ENCODE results near the gene PDE11A.
"Not testable (repeated sequence)": the region's sequence is repeated elsewhere in the genome, so short reads cannot be mapped to it uniquely, and the experiment has no call there.

PDE11A gene

DNA sequence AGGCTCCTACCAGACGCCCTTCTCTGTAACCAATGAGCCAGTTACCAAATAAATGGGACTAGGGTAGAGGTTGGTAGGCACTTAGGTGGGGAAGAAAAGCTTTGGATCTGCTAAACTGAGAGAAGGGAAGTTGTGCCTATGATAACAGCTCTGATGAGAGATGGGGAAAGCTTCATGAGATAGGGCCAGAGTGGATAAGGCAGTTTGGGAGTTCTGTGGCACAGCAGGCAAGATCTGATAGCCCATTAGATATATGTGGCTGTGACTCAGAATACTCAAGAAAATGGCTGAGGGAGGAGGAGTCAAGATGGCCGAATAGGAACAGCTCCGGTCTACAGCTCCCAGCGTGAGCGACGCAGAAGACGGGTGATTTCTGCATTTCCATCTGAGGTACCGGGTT, 99.8 kb downstream of the PDE11A start:
- 100% methylated on average over 1 of the region's 8 CpGs; no CpG with 5 or more reads in 1 of the 2 experiments for WGBS, 2 experiments (ENCODE audit: insufficient coverage in 2 of 2)

DNA sequence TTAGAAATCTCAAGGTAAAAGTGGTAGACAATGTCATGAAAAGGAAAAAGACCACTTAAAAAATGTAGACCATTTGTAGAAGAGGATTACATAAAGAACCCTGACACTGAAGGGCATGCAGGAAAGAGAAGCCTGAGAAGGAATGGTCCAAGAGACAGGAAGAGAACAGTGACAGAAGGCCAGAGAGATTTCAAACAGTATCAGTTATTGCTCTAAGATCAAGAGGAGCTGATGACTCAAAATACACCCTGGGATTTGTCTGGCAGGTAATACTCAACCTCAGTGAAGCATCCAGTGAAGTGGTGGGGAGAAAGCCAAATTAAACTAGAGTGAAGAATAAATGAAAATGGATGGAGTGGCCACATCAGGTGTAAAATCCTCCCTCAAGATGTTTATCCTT, 100.5 kb downstream of the PDE11A start:
- H3K4me3 ChIP-seq (ENCODE audit: extremely low read depth, insufficient read depth, low read length, poor library complexity, severe bottlenecking) = no peak overlapping the region
- H3K4me1 ChIP-seq (ENCODE audit: control insufficient read depth, insufficient read depth, low read length, poor library complexity, severe bottlenecking) = no peaks in the 10 kb centered on the region
- no peak overlapping the region for H3K27ac ChIP-seq (ENCODE audit: low read depth, low read length, severe bottlenecking)
- no peaks in the 10 kb centered on the region for H3K9me3 ChIP-seq (ENCODE audit: control insufficient read depth, low read length)
- H3K36me3 ChIP-seq (ENCODE audit: control insufficient read depth, insufficient read depth, low read length) = no peaks in the 10 kb centered on the region

More for the DNA sequence above, 99.8 kb downstream of the PDE11A start:
- Histone ChIP-seq H3K36me3 (ENCODE audit: control insufficient read depth, insufficient read depth, low read length) (no peaks in the 10 kb centered on the region), H3K27ac (ENCODE audit: low read depth, low read length, severe bottlenecking) (no peak overlapping the region), H3K4me3 (ENCODE audit: extremely low read depth, insufficient read depth, low read length, poor library complexity, severe bottlenecking) (no peak overlapping the region), H3K4me1 (ENCODE audit: control insufficient read depth, insufficient read depth, low read length, poor library complexity, severe bottlenecking) (no peaks in the 10 kb centered on the region), H3K9me3 (ENCODE audit: control insufficient read depth, low read length) (no peaks in the 10 kb centered on the region)

DNA sequence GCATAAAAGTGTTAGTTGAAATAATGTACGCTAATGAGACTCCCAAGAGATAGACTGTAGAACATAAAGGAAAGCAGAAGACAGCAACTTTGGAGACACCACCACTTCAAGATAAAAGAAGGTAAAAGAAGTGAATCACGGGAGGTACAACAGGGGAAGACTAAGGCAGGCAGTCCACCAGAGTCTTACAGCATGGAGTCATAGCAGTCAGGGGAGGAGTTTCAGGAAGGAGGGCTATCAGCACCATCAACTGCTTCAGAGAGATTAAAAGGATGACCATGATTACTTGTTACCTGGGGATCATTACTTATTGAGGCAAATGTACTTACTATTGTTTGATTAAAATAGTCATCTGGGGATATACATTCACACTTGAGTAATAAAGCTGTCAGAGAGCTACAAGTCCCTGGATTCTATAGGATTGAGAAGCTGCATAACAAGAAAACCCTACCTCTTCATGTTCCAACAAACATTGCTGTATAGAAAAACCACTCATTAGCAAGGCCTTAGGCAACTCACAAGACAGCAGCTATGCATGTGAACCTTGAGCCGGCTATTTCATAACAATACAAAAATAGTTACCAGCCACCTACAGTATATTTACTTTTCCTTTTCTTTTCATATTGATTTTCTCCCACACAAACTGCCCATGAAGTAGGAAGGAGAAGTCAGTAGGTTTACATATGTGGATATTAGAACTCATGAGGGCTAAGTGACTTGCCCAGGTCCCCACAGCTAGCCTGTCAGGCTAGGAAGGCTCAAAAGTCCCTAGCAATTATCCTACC, 101.7 kb downstream of the PDE11A start:
- no peaks in the 10 kb centered on the region for H3K9me3 ChIP-seq (ENCODE audit: control insufficient read depth, low read length)
- H3K4me3 ChIP-seq (ENCODE audit: extremely low read depth, insufficient read depth, low read length, poor library complexity, severe bottlenecking) = no peak overlapping the region
- H3K27ac ChIP-seq (ENCODE audit: low read depth, low read length, severe bottlenecking) = no peak overlapping the region
- 94 to 95% methylated on average over 2 of the region's 3 CpGs for WGBS, 2 experiments (ENCODE audit: insufficient coverage in 2 of 2)
- H3K4me1 ChIP-seq (ENCODE audit: control insufficient read depth, insufficient read depth, low read length, poor library complexity, severe bottlenecking) = no peaks in the 10 kb centered on the region
- no peaks in the 10 kb centered on the region for H3K36me3 ChIP-seq (ENCODE audit: control insufficient read depth, insufficient read depth, low read length)

DNA sequence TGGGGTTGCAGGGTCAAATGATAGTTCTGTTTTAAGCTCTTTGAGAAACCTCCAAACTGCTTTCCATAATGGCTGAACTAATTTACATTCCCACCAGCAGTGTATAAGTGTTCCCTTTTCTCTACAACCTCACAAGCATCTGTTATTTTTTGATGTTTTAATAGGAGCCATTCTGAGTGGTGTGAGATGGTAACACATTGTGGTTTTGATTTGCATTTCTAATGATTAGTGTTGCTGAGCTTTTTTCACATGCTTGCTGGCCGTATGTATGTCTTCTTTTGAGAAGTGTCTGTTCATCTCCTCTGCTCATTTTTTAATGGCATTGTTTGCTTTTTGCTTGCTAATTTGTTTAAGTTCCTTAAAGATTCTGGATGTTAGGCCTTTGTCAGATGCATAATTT, 107.7 kb downstream of the PDE11A start:
- H3K9me3 ChIP-seq (ENCODE audit: control insufficient read depth, low read length) = no peaks in the 10 kb centered on the region
- H3K4me1 ChIP-seq (ENCODE audit: control insufficient read depth, insufficient read depth, low read length, poor library complexity, severe bottlenecking) = no peaks in the 10 kb centered on the region
- H3K4me3 ChIP-seq (ENCODE audit: extremely low read depth, insufficient read depth, low read length, poor library complexity, severe bottlenecking) = no peak overlapping the region
- no CpG with 5 or more reads among the region's 1 CpG for WGBS, 2 experiments (ENCODE audit: insufficient coverage in 2 of 2)
- no peak overlapping the region for H3K27ac ChIP-seq (ENCODE audit: low read depth, low read length, severe bottlenecking)
- H3K36me3 ChIP-seq (ENCODE audit: control insufficient read depth, insufficient read depth, low read length) = no peaks in the 10 kb centered on the region

DNA sequence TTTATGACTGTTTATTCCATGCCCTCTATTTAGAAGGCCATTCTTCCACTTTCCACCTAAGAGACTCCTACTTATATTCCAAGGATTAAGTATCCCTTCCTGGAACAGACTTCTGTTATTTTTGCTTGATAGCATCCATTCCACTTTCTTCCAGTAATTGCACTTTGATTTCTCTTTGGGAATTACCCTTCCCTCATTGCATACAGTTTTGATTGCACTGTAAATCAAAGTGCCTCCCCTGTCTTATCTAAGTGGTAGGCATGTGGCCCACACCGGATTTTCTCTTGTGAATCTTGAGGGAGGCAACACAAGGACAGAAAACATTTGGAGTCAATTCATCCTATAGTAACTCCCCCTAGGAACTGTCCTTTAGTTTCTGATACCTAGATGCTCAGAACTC, 120.4 kb downstream of the PDE11A start:
- no peak overlapping the region for H3K27ac ChIP-seq (ENCODE audit: low read depth, low read length, severe bottlenecking)
- no peaks in the 10 kb centered on the region for H3K36me3 ChIP-seq (ENCODE audit: control insufficient read depth, insufficient read depth, low read length)
- no peaks in the 10 kb centered on the region for H3K9me3 ChIP-seq (ENCODE audit: control insufficient read depth, low read length)
- H3K4me3 ChIP-seq (ENCODE audit: extremely low read depth, insufficient read depth, low read length, poor library complexity, severe bottlenecking) = no peak overlapping the region
- WGBS, 2 experiments (ENCODE audit: insufficient coverage in 2 of 2) = 67% methylated on average over 1 of the region's 1 CpG
- no peaks in the 10 kb centered on the region for H3K4me1 ChIP-seq (ENCODE audit: control insufficient read depth, insufficient read depth, low read length, poor library complexity, severe bottlenecking)

DNA sequence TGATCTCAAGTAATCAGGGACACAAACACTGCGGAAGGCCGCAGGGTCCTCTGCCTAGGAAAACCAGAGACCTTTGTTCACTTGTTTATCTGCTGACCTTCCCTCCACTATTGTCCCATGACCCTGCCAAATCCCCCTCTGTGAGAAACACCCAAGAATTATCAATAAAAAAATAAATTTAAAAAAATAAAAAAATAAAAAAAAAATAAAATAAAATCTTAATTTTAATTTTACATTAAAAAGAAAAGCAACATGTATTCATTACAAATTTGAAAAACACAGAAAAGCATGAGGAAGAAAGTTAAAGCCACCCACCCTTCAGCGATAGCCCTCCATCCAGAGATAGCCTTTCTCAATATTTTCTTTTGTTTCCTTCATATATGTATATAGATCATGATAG, 125.0 kb downstream of the PDE11A start:
- H3K9me3 ChIP-seq (ENCODE audit: control insufficient read depth, low read length); H3K36me3 ChIP-seq (ENCODE audit: control insufficient read depth, insufficient read depth, low read length); H3K4me3 ChIP-seq (ENCODE audit: extremely low read depth, insufficient read depth, low read length, poor library complexity, severe bottlenecking); H3K27ac ChIP-seq (ENCODE audit: low read depth, low read length, severe bottlenecking); H3K4me1 ChIP-seq (ENCODE audit: control insufficient read depth, insufficient read depth, low read length, poor library complexity, severe bottlenecking): not testable (repeated sequence)
- WGBS, 2 experiments (ENCODE audit: insufficient coverage in 2 of 2) = no CpG with 5 or more reads among the region's 3 CpGs

DNA sequence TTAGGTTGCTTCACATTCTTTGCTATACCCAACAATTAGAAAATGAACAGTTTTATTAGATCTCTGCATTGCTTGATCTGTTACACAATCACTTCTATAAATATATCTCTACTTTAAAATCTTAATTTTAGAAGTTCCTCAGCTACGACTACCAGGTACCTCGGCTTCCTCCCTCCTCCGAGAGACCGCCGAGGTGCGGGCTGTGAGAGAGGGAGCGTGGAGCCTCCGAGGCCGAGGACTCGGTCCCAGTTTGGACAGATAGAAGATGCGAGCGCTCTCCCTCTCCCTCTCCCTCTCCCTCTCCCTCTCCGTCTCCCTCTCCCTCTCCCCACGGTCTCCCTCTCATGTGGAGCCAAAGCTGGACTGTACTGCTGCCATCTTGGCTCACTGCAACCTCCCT, 128.0 kb downstream of the PDE11A start:
- H3K36me3 ChIP-seq (ENCODE audit: control insufficient read depth, insufficient read depth, low read length); H3K27ac ChIP-seq (ENCODE audit: low read depth, low read length, severe bottlenecking); H3K4me3 ChIP-seq (ENCODE audit: extremely low read depth, insufficient read depth, low read length, poor library complexity, severe bottlenecking); H3K4me1 ChIP-seq (ENCODE audit: control insufficient read depth, insufficient read depth, low read length, poor library complexity, severe bottlenecking); H3K9me3 ChIP-seq (ENCODE audit: control insufficient read depth, low read length): not testable (repeated sequence)
- 93 to 100% methylated on average over 6 to 8 of the region's 14 CpGs for WGBS, 2 experiments (ENCODE audit: insufficient coverage in 2 of 2)

DNA sequence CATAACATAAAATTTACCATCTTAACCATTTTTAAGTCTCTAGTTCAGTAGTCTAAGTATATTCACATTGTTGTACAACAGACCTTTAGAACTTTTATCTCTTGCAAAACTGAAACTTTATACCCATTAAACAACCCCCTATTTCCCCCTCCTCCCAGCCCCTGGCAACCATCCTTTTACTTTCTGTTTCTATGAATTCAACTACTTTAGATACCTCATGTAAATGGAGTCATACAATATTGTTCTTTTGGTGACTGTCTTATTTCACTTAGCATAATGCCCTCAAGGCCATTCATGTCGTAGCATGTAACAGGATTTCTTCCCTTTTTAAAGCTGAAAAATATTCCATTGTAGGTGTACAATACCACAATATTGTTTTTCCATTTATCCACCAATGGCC, 129.8 kb downstream of the PDE11A start:
- H3K4me3 ChIP-seq (ENCODE audit: extremely low read depth, insufficient read depth, low read length, poor library complexity, severe bottlenecking) = no peak overlapping the region
- WGBS, 2 experiments (ENCODE audit: insufficient coverage in 2 of 2) = no CpG with 5 or more reads among the region's 1 CpG
- no peaks in the 10 kb centered on the region for H3K36me3 ChIP-seq (ENCODE audit: control insufficient read depth, insufficient read depth, low read length)
- no peaks in the 10 kb centered on the region for H3K4me1 ChIP-seq (ENCODE audit: control insufficient read depth, insufficient read depth, low read length, poor library complexity, severe bottlenecking)
- H3K27ac ChIP-seq (ENCODE audit: low read depth, low read length, severe bottlenecking) = no peak overlapping the region
- no peaks in the 10 kb centered on the region for H3K9me3 ChIP-seq (ENCODE audit: control insufficient read depth, low read length)

DNA sequence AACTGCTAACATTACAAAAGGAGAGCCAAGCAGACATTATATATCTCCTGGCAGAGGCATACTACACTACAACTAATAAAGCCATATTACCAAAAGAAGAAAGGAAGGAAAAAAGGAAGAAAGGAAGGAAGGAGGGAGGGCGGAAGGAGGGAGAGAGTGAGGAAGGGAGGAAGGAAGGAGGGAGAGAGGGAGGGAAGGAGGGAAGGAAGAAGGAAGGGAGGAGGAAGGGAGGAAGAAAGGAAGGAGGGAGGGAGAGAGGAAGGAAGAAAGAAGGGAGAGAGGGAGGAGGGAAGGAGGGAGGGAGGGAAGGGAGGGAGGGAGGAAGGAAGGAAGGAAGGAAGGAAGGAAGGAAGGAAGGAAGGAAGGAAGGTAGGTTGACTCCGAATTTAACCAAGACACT, 133.4 kb downstream of the PDE11A start:
- no peaks in the 10 kb centered on the region for H3K4me1 ChIP-seq (ENCODE audit: control insufficient read depth, insufficient read depth, low read length, poor library complexity, severe bottlenecking)
- H3K4me3 ChIP-seq (ENCODE audit: extremely low read depth, insufficient read depth, low read length, poor library complexity, severe bottlenecking) = no peak overlapping the region
- no peak overlapping the region for H3K27ac ChIP-seq (ENCODE audit: low read depth, low read length, severe bottlenecking)
- WGBS, 2 experiments (ENCODE audit: insufficient coverage in 2 of 2) = 93 to 100% methylated on average over 1 of the region's 2 CpGs
- H3K9me3 ChIP-seq (ENCODE audit: control insufficient read depth, low read length) = no peaks in the 10 kb centered on the region
- no peaks in the 10 kb centered on the region for H3K36me3 ChIP-seq (ENCODE audit: control insufficient read depth, insufficient read depth, low read length)

DNA sequence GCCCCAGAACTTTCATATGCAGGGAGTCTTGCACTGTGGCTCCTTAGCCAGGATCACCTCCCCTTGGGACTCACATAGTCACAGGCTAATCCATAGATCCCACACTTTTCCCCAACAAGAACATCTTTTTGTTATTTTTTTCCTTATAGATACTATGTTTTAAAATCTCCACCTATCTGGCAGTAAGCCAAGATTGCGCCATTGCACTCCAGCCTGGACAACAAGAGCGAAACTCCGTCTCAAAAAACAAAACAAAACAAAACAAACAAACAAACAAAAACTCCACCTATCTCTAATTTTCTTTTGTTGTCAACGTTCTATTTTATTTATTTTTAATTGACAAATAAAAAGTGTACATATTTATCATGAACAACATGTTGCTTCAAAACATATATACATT, 141.7 kb downstream of the PDE11A start:
- Histone ChIP-seq H3K4me3 (ENCODE audit: extremely low read depth, insufficient read depth, low read length, poor library complexity, severe bottlenecking) (no peak overlapping the region), H3K4me1 (ENCODE audit: control insufficient read depth, insufficient read depth, low read length, poor library complexity, severe bottlenecking) (no peaks in the 10 kb centered on the region), H3K36me3 (ENCODE audit: control insufficient read depth, insufficient read depth, low read length) (no peaks in the 10 kb centered on the region), H3K27ac (ENCODE audit: low read depth, low read length, severe bottlenecking) (no peak overlapping the region), H3K9me3 (ENCODE audit: control insufficient read depth, low read length) (no peaks in the 10 kb centered on the region)
- WGBS, 2 experiments (ENCODE audit: insufficient coverage in 2 of 2) = no CpG with 5 or more reads among the region's 4 CpGs

DNA sequence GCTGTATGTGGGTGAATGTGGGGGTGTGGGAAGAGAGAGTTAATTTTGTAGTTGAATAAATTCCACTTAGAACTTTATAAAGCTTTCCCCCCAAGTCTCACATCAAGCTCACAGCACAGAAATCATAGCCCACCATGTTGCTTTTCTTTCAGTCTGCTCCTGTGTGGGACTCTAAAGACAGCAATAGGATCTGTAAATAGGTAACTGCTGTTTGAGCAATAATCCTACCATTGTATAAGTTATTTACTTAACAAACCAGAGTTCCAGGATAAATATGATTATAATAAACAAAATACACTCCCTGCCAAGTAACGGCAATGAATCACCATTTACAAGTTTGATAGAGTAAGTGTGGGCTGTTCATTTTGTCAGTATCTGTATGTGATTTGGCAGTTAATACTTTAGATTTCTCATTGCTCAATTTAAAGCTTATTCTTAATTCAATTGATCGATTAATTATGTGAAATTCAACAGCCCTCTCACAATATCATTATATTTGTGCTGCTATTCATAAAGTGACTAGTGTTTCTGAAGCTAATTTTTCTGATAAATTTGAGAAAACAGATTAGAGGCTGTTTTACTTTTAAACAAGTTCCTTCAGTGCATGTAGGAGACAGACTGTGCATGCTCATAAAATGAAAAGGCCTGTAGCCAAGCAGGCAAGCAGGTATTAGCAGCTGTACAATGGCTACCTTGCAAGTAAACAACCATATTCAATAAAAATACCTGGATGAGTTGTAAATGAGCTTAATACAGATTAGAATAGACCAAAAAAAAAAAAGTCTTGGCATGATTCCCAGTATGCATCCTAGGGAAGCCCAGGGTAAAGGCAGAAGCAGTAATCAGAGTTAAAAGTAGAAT, 142.7 kb downstream of the PDE11A start:
- Histone ChIP-seq H3K9me3 (ENCODE audit: control insufficient read depth, low read length) (no peaks in the 10 kb centered on the region), H3K4me3 (ENCODE audit: extremely low read depth, insufficient read depth, low read length, poor library complexity, severe bottlenecking) (no peak overlapping the region), H3K36me3 (ENCODE audit: control insufficient read depth, insufficient read depth, low read length) (no peaks in the 10 kb centered on the region), H3K27ac (ENCODE audit: low read depth, low read length, severe bottlenecking) (no peak overlapping the region), H3K4me1 (ENCODE audit: control insufficient read depth, insufficient read depth, low read length, poor library complexity, severe bottlenecking) (no peaks in the 10 kb centered on the region)
- no CpG with 5 or more reads among the region's 2 CpGs for WGBS, 2 experiments (ENCODE audit: insufficient coverage in 2 of 2)

All from mesodermal cell (in vitro differentiated cells).